GM19099 (cell line): Measurements from ENCODE around the gene RABGEF1.

Source experiments
- POLR2A ChIP-seq: IDR thresholded peaks from 3 replicates; pipeline ENCODE4 v1.6.1; 2011; ENCODE audit warnings: low read depth; ENCODE audit not compliant: insufficient read length; ENCODE audit errors: extremely low read depth

Gene RABGEF1

GRCh38 chr7:66766041-66766440, 25.5 kb downstream of the RABGEF1 start:
- no peak for TF ChIP-seq POLR2A

- no peak for TF ChIP-seq POLR2A
Measured at GRCh38 chr7:66768865-66769832, 28.6 kb downstream of the RABGEF1 start.

DNA sequence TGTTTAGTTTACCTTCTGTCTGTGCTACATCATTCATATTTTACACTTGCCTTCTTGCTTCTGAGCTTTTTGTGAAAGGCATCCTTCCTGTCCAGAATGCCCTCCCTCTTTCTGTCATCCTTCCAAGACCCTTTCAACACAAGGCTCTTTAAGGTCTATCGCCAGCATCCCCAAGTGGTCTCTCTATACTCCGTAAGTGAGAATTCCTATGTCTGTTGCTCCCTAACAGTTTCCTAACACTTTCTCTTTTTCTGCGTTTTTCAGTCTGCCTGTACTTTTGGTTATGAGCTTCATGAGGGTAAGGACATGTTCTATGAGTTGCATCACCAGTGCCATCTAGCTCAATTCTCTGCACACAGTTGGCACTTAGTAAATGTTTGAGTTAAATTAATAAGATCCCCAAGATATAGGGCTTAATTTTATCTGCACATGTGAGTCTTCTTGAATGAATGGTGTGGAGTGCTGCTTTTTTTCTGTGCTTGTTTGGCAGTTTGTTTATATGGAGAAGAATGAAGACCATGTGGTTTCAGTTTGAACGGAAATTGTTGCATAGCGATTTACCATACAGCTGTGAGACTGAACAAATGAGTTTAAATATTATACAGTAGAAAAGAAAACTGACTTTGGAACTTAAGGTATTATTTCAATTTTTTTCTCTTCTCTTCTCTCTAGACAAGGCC, 29.4 kb downstream of the RABGEF1 start:
- no peak for TF ChIP-seq POLR2A

DNA sequence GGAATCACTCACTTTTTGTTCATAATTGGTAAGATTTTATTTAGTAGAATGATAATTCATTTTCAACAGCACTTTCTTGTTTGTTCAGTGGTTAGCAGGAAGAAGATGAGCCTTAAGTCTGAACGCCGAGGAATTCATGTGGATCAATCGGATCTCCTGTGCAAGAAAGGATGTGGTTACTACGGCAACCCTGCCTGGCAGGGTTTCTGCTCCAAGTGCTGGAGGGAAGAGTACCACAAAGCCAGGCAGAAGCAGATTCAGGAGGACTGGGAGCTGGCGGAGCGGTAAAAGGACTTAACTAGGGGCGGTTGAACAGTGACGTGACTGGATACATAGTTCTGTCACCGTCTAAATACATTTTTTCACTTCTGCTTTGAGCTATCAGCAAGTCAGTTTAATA, 31.3 kb downstream of the RABGEF1 start:
- TF ChIP-seq POLR2A: no peak

DNA sequence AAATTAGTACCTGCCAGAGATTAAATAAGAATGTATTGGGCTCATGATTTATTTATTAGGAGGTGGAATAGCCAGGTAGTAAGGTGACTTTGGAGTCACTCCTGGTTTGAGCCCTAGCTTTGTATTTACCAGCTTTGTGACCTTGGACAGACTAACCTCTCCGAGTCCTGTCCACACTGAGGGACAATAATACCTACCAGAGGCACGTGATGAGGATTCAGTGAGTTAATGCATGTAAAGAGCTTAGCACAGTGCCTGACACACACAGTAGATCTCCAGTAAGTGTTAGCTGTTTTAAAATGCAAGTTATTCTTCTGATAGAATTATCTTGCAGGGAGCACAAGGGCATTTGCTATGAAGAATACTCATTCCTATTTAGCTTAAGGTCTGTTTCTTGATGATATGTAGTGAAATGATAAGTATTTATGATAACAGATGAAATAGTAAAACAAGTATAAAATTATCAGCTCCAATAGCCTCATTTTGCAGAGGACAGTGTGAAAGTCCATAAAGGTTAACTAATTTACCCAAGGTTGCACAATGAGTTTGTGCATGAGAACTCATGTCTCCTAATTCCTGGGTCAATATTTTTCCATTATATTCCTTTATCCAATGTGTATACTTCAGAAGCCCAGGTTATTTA, 36.4 kb downstream of the RABGEF1 start:
- TF ChIP-seq POLR2A: no peak

DNA sequence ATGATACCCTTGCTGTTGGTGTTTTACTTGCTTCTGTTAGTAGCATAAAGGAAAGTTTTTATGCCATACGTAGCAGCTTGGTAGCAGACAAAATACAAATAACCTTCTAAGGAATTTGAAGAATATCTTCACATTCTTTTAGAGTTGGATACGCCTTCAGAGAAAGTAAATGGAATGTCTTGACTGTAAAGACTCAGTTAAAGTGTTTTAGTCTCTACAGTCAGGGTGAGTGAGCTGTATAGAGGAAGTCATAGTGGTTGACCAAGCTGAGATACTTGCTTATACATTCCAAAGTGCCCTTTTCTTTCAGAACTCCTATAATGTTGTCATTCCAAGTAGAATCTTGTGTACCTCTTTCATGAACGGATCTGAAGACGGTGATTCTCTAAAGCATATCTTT, 37.7 kb downstream of the RABGEF1 start:
- no peak for TF ChIP-seq POLR2A

DNA sequence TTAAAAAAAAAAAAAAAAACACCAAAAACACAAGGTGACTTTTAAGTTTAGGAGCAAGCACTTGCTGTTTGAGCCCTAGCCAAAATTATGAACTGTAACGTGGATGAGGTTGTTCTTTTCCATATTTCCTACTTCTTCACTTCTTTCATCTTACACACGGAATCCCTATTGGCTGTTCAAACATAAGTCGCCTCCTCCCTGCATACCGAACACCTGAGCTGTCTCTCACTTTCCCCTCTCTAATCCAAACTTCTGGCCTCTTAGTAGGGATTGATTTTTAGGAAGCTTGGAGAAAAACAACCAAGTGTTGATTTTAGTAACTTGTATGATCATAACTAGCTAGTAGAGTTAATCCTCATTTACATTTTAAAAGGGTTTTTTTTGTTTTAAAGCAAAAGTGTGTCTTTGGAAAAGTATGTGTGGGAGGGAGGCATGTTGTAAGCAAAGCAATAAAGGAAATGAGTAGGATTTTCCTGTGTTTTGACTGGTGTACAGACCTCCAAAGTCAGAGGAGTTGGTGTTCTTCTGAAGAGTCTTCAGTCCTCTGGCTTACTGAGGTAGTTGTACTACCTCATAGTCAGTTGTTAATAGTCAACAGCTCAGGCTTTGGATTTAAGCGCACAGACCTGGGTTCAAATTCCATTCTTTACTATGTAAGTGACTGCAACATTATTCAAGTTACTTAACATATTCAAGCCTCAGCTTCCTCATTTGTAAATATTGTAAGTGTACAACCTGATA, 39.3 kb downstream of the RABGEF1 start:
- TF ChIP-seq POLR2A: no peak

- no peak for TF ChIP-seq POLR2A
Measured at GRCh38 chr7:66781408-66782090, 41.0 kb downstream of the RABGEF1 start.

DNA sequence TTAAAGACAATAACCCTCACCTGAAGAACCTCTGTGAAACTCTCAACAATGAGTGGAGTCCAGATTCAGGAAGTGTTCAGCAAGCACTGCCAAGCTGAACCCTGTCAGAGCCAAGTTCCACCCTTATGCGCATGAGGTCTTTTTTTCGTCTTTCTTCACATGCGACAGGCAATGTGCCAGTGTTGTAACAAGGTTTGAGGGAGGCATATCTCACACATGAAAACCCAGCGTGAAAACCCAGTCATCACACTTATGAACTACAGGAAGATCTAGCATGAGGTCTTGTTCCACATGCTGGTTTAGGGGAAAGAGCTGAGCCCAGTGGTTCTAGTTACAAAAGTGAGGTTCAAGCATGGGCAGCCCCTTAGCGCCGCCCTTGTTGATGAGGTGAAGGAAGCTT, 49.7 kb downstream of the RABGEF1 start:
- TF ChIP-seq POLR2A: no peak

DNA sequence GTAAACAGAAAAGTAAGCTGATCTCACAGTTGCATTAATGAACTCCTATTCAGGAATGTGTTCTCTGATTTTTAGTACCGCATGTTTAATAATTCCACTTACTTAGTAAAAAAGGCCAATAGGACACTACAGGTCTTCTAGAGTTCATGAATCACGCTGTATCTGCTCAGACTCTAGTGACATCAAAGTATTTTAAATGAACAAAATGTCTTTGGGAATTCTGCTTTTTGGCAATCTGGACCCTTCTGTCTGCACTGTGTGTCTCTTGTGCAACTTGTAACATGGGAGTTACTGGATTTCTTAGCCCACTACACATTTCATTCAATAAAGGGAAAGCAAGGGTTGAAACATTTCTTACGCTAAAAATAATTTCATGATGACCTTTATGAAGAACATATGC, 50.2 kb downstream of the RABGEF1 start:
- no peak for TF ChIP-seq POLR2A

- no peak for TF ChIP-seq POLR2A
Measured at GRCh38 chr7:66800591-66800990, 60.1 kb downstream of the RABGEF1 start.

- no peak for TF ChIP-seq POLR2A
Measured at GRCh38 chr7:66804001-66804400, 63.5 kb downstream of the RABGEF1 start.

DNA sequence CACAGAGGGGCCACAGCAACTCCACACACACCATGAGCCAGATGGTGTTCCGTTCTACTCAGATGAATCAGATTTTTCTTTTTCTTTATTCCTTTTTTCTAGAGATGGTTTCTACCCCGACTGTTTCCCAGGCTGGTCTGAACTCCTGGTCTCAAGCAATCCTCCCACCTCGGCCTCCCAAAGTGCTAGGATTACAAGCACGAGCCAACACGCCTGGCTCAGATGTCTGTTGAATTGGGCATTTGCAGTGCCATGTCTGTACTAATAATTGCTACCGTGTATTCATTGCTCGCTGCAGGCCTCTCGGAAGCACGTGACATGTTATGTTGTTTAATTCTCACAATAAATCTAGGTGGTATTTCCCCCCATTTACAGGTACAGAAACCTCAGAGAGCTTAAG, 67.2 kb downstream of the RABGEF1 start:
- TF ChIP-seq POLR2A: no peak

- no peak for TF ChIP-seq POLR2A
Measured at GRCh38 chr7:66810716-66811115, 70.2 kb downstream of the RABGEF1 start.
